GM12801 (cell line): ENCODE results near the gene SKI.

ENCODE experiments used
- TF ChIP-seq, protein P1 (sequence below): IDR thresholded peaks from one replicate; pipeline ENCODE4 v1.5.1; 2011; ENCODE audit warnings: control low read depth; ENCODE audit not compliant: insufficient read length; ENCODE audit errors: extremely low read depth

SKI gene

DNA sequence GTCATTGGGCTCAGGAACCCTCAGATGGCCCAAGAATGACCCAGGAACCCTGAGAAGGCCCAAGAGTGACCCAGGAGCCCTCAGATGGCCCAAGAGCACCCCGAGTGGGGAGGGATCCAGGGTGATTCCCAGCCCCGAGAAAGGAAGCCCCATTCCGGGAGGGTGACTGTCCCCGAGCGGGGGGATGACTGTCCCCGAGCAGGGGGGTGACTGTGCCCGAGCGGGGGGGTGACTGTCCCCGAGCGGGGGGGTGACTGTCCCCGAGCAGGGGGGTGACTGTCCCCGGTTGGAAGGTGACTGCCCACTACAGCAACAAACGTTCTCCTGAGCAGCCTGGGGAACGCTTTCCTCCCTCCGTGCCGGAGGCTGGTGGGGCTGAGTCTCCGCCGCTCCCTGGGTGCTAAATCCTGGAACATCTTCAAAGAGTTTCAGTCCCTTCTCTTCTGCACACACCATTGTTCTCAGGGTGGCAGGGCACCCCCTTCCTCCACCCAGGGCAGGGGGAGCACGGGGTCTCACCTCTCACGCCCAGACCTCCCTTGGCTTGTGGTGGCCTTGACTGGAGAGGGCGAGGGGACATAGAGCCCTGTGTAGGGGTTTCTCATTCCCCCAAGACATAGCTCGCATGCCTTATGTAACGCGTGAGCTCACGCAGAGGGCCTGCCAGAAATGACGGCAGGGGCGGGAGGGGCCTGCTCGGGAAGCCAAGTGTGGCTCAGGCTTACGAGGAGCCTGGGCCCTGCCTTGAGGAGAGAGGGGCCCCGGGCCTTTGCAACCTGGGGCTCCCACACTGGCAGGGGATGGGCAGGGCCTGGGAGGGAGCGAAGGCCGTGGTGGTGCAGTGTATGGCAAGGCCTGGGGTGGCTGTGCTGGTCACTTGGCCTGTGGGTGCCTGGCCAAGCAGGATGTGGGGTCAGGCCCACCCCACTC lies 14.3 kb upstream of the SKI start:
- TF ChIP-seq, protein P1, sequence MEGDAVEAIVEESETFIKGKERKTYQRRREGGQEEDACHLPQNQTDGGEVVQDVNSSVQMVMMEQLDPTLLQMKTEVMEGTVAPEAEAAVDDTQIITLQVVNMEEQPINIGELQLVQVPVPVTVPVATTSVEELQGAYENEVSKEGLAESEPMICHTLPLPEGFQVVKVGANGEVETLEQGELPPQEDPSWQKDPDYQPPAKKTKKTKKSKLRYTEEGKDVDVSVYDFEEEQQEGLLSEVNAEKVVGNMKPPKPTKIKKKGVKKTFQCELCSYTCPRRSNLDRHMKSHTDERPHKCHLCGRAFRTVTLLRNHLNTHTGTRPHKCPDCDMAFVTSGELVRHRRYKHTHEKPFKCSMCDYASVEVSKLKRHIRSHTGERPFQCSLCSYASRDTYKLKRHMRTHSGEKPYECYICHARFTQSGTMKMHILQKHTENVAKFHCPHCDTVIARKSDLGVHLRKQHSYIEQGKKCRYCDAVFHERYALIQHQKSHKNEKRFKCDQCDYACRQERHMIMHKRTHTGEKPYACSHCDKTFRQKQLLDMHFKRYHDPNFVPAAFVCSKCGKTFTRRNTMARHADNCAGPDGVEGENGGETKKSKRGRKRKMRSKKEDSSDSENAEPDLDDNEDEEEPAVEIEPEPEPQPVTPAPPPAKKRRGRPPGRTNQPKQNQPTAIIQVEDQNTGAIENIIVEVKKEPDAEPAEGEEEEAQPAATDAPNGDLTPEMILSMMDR, result no peak

DNA sequence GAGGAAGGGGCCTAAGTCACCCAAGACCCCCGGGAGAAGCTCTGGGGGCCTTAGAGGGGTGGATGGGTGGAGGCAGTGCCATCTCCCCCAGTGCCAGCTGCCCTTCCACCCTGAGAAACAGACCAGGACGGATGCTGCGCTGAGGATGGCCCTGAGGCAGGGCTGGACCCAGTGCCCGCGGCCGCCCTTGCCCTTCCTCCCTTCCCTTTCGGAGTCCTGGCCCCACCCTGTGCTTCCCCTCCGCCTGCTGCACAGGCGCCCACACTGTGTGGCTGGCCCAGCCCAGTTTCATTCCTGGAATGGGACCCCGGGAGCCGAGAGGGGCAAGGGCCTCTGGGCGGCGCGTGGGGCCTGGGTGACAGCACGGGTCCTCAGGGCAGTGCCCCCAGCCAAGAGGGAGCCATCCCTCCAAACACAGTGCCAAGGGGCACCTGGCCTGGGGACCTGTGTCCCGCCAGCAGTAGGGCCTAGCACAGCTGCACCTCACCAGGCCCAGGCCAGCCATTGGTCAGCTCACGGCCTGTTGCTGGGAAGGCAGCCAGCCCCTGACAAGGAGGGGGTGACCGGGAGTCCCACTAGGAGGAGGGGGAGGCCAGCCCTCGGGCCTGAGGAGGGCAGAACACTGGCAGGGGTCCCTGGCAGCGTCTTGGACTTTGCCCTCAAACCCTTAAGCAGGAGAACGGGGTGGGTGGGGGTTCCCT lies 13.4 kb upstream of the SKI start:
- TF ChIP-seq, protein P1, result no peak

DNA sequence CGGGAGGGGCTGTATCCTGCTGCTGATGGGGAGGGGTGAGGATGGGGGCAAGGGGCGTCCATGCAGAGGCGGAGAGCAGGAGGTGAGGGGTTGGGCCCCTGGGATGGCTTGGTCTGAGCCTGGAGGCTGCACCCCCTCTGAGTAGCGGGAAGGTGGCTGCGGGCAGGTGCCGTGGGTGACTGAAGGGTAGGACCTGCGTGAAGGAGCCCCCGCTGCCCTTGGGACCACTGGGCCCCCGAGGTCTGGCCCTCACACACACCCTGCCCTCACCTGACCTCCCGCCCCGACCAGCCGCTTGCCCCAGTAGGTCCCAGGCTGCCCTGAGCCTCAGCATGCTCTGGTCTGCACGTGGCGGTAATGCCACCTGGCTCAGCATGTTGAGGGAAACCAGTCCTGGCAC lies 12.8 kb upstream of the SKI start:
- TF ChIP-seq, protein P1, result no peak

DNA sequence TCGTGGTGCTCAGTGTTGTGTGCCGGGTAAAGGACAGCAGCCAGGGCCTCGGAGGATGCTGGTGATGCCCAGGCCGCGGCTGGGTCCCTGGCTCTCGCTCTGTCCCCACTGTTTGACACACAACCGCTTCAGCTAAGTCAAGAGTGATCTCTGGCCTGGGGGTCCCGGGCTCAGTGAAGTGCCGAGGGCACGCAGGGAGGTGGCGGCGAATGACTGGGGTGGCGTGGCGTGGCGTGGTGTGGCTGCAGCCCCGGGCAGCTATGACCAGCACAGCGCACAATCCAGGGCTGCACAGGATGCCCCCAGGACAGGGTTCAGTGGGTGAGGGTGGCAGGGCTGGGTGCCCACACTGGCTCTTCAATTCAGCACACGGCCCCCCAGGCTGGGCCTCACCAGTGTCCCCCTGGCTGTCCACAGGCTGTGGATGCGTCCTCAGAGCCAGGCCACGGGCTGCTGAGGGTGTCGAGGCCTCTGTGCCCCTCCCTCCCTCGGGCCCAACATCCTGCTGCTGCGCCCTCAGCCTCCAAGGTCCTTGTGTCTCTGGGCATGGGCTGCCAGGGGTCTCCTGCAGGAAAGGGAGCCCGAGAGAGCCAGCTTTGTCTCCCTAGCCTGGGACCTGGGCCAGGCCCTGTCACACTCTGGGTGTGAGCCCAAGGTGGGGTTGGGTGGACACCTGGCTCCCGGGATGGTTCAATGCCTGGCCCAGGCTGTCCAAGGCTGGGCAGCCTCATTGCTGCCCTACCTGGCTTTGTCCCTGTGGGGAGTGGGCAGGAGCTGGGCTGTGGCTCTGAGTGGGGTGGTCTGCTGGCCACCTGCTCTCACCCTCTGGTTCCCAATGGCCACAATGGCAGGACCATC lies 12.0 kb upstream of the SKI start:
- TF ChIP-seq, protein P1, result no peak

DNA sequence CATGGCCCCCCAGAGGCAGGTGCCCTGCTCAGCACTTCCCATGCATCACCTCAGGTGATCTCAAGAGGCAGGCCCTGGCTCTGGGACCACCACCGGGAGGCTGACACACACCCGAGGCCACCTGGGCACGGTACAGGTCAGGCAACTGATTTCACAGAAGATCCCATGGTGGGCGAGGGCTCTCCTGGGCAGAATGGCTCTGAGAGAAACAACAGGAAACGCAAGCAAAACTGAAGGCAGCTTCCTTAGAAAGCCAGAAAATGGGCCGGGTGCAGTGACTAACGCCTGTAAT lies 11.4 kb upstream of the SKI start:
- TF ChIP-seq, protein P1, result no peak

DNA sequence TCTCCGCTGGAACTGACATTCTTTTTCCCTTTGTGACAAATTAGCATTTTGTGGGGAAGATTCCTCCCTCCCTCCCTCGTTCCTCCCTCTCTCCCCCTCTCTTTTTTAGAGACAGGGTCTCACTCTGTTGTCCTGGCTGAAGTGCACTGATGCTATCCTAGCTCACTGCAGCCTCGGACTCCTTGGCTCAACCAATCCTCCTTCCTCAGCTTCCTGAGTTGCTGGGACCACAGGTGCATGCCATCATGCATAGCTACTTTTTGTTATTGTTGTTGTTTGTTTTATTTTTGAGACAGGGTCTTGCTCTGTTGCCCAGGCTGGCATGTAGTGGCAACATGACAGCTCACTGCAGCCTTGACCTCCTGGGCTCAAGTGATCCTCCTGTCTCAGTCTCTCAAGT lies 6.8 kb upstream of the SKI start:
- TF ChIP-seq, protein P1, result no peak

DNA sequence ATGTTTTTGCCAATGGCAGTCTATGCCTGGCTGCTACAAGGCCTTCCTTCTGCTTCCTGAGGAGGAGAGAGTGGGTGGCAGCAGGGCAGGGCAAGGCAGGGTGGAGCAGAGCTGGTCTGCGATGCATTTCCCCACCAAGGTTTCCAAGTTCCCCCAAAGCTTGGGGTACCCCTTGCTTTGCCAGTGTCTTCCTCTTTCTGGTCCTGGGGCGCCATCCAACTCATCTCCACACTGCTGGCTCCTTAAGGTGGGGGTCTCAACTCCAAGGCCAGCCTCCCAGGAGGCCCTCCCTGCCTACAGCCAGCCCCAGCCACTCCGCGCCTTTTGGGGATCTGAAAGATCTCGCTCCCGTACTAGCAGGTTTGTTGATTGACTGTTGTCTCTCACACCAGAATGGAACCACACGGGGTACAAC lies 3.9 kb upstream of the SKI start:
- TF ChIP-seq, protein P1, result no peak
